GM23338 (cell line): ENCODE data around the gene SPIRE2. TPM values are rescaled to one million over a fixed set of nuclear protein-coding genes. Genes with fewer than 3 reads are reported as not detected.

Experiments used
- ATAC-seq: fragments of 200-7000 bp; cut with Tn5 transposase; 3 replicates; pipeline ENCODE4 v1.9.1; 2020
- DNase-seq: peaks from one replicate; pipeline ENCODE4 v3.0.0-alpha.2; 2015; ENCODE audit warnings: low spot score
- H2AFZ ChIP-seq: fragments of 200-600 bp; sonication (generic); 2 replicates; pipeline ENCODE4 v1.8.0; 2016; ENCODE audit warnings: antibody characterized with exemption, mild to moderate bottlenecking, moderate library complexity
- H3F3A ChIP-seq: fragments of 200-600 bp; sonication (generic); replicated peaks from 2 replicates; pipeline ENCODE4 v1.8.0; 2017; ENCODE audit warnings: antibody characterized with exemption, mixed run types, low read depth
- H3K27ac ChIP-seq: fragments of 200-600 bp; sonication (generic); 2 replicates; pipeline ENCODE4 v1.6.1; 2016; ENCODE audit warnings: low read depth
- H3K27me3 ChIP-seq: fragments of 200-600 bp; sonication (generic); 2 replicates; pipeline ENCODE4 v1.8.0; 2016; ENCODE audit warnings: mild to moderate bottlenecking, mixed run types, moderate library complexity; ENCODE audit not compliant: insufficient read depth
- H3K36me3 ChIP-seq: fragments of 200-600 bp; sonication (generic); 2 replicates; pipeline ENCODE4 v1.8.0; 2016; ENCODE audit warnings: mild to moderate bottlenecking; ENCODE audit not compliant: insufficient read depth
- H3K4me1 ChIP-seq: fragments of 200-600 bp; sonication (generic); 2 replicates; pipeline ENCODE4 v1.8.0; 2016; ENCODE audit warnings: mild to moderate bottlenecking, moderate library complexity; ENCODE audit not compliant: insufficient read depth
- H3K4me2 ChIP-seq: fragments of 200-600 bp; sonication (generic); 2 replicates; pipeline ENCODE4 v1.7.1; 2017; ENCODE audit warnings: mixed run types
- H3K4me3 ChIP-seq: fragments of 200-600 bp; sonication (generic); 2 replicates; pipeline ENCODE4 v1.6.1; 2016; ENCODE audit warnings: mixed run types
- H3K79me2 ChIP-seq: fragments of 200-600 bp; sonication (generic); replicated peaks from 2 replicates; pipeline ENCODE4 v1.8.0; 2017; ENCODE audit warnings: mild to moderate bottlenecking; ENCODE audit not compliant: insufficient read depth
- H3K9me2 ChIP-seq: fragments of 200-600 bp; sonication (generic); 2 replicates; pipeline ENCODE4 v1.8.0; 2017; ENCODE audit not compliant: insufficient read depth
- H4K20me1 ChIP-seq: fragments of 200-600 bp; sonication (generic); replicated peaks from 2 replicates; pipeline ENCODE4 v1.8.0; 2017; ENCODE audit warnings: mild to moderate bottlenecking; ENCODE audit not compliant: insufficient read depth
- H3K27ac Mint-ChIP-seq: 2 replicates; pipeline ENCODE4 v1.8.0; 2020; ENCODE audit warnings: inconsistent platforms, mild to moderate bottlenecking, moderate library complexity, mixed read lengths
- H3K27me3 Mint-ChIP-seq: 3 replicates; pipeline ENCODE4 v1.8.0; 2022; ENCODE audit warnings: low read depth, mild to moderate bottlenecking, moderate library complexity, mixed read lengths, inconsistent platforms; ENCODE audit not compliant: insufficient read depth, poor library complexity
- H3K36me3 Mint-ChIP-seq: 3 replicates; pipeline ENCODE4 v1.8.0; 2021; ENCODE audit warnings: low read depth, mild to moderate bottlenecking, inconsistent platforms, moderate library complexity, mixed read lengths
- H3K4me1 Mint-ChIP-seq: 3 replicates; pipeline ENCODE4 v1.8.0; 2020; ENCODE audit warnings: mild to moderate bottlenecking, inconsistent platforms, mixed read lengths
- H3K4me3 Mint-ChIP-seq: 3 replicates; pipeline ENCODE4 v1.8.0; 2021; ENCODE audit warnings: moderate library complexity, mild to moderate bottlenecking, inconsistent platforms, mixed read lengths
- H3K9me3 Mint-ChIP-seq: 3 replicates; pipeline ENCODE4 v1.8.0; 2020; ENCODE audit warnings: moderate library complexity, mild to moderate bottlenecking, inconsistent platforms, mixed read lengths
- CTCF ChIP-seq, 2 experiments: fragments of 200-600 bp in 1 of 2; sonication (generic) in 1 of 2; conservative IDR thresholded peaks; 2 replicates each; pipeline versions ENCODE4 v1.5.1 to v1.6.1; 2016 to 2017; ENCODE audit warnings: antibody characterized with exemption in 2 of 2, low read depth in 2 of 2, mild to moderate bottlenecking in 2 of 2, moderate library complexity in 1 of 2
- ETS1 ChIP-seq: IDR thresholded peaks from 2 replicates; pipeline ENCODE4 v1.6.1; 2016; ENCODE audit warnings: antibody characterized with exemption
- JUNB ChIP-seq: IDR thresholded peaks from one replicate; pipeline ENCODE4 v1.6.1; 2016; ENCODE audit warnings: antibody characterized with exemption; ENCODE audit not compliant: unreplicated experiment
- NANOG ChIP-seq: IDR thresholded peaks from 2 replicates; pipeline ENCODE4 v1.6.1; 2016; ENCODE audit warnings: antibody characterized with exemption, borderline replicate concordance
- REST ChIP-seq: IDR thresholded peaks from one replicate; pipeline ENCODE4 v1.6.1; 2018; ENCODE audit warnings: antibody characterized with exemption; ENCODE audit not compliant: unreplicated experiment
- ZNF114 ChIP-seq: fragments of 250-450 bp; sonication (Bioruptor Pico); IDR thresholded peaks from 2 replicates; pipeline ENCODE4 v1.5.0; 2020; ENCODE audit warnings: mild to moderate bottlenecking, moderate library complexity
- ZNF462 ChIP-seq: fragments of 250-450 bp; sonication (Bioruptor Pico); IDR thresholded peaks from 2 replicates; pipeline ENCODE4 v1.5.0; 2020; ENCODE audit warnings: mild to moderate bottlenecking, moderate library complexity
- polyA plus RNA-seq: library from polyadenylated mRNA; unstranded; fragments of >200 nt; fragmentation: Nextera tagmentation; extraction: Ambion mirVana; gene quantifications from 2 replicates; pipeline ENCODE4 v1.2.1, GENCODE V29; 2016
- total RNA-seq: library from RNA; depleted of rRNA; stranded (reverse); fragments of >200 nt; shearing (Covaris generic); gene quantifications from 2 replicates; pipeline ENCODE4 v1.2.3, GENCODE V29; 2014

The SPIRE2 gene
- total and polyA plus RNA-seq, 2 experiments from 2014 or later, result 5.0 to 15.2 TPM

GRCh38 chr16:89793955-89794354 is 34.3 kb upstream of the SPIRE2 start:
- no peak overlapping the region for H3K4me3 Mint-ChIP-seq
- ATAC-seq (no peak), DNase-seq (no peak)
- Histone ChIP-seq H3K4me1 (no peaks in the 10 kb centered on the region), H3K27ac (no peak overlapping the region), H3K79me2 (no peaks in the 10 kb centered on the region), H3K4me3 (no peak overlapping the region), H3F3A (peaks cover 20% of the 10 kb centered on the region; the same call in 1 of the 2 replicates), H3K27me3 (no peaks in the 10 kb centered on the region), H3K9me2 (no peaks in the 10 kb centered on the region), H4K20me1 (peaks cover 14% of the 10 kb centered on the region), H2AFZ (no peak overlapping the region), H3K4me2 (no peak overlapping the region), H3K36me3 (peaks cover 30% of the 10 kb centered on the region)
- peaks cover 8% of the 10 kb centered on the region for H3K27me3 Mint-ChIP-seq
- H3K4me1 Mint-ChIP-seq, result no peaks in the 10 kb centered on the region
- H3K27ac Mint-ChIP-seq, result no peak overlapping the region
- peaks cover 67% of the 10 kb centered on the region for H3K36me3 Mint-ChIP-seq
- TF ChIP-seq ZNF462 (CRISPR knock-in tag), result no peak
- TF ChIP-seq NANOG, result no peak
- TF ChIP-seq ZNF114 (CRISPR knock-in tag), result no peak
- TF ChIP-seq JUNB, result no peak
- no peak for TF ChIP-seq CTCF (conservative IDR thresholded peaks at IDR 0.05; ENCODE audit: low read depth in 2 of 2)
- TF ChIP-seq REST, result no peak
- no peak for TF ChIP-seq ETS1
- H3K9me3 Mint-ChIP-seq, result no peaks in the 10 kb centered on the region; the same call in 2 of the 3 replicates
